ENCODE measurements around the gene CASP10.
A peak's percentile ranks its signal among the peaks of the same experiment; 100 is the strongest.
"Not testable (repeated sequence)": the region's sequence is repeated elsewhere in the genome, so short reads cannot be mapped to it uniquely, and the experiment has no call there.

The CASP10 gene

GRCh38 chr2:201234663-201235135, 51.8 kb downstream of the CASP10 start:
- peak; percentile 42 for DNase-seq

- DNase-seq = peak; percentile 80
Measured at GRCh38 chr2:201235860-201236811, 53.2 kb downstream of the CASP10 start.

- DNase-seq = no peak
Measured at GRCh38 chr2:201237486-201238123, 54.7 kb downstream of the CASP10 start.

- not testable (repeated sequence) for DNase-seq
Measured at GRCh38 chr2:201239167-201239935, 56.4 kb downstream of the CASP10 start.

- DNase-seq = no peak
Measured at GRCh38 chr2:201242571-201243277, 59.8 kb downstream of the CASP10 start.

- no peak for DNase-seq
Measured at GRCh38 chr2:201244829-201245228, 61.9 kb downstream of the CASP10 start.

- no peak for DNase-seq
Measured at GRCh38 chr2:201246280-201246679, 63.3 kb downstream of the CASP10 start.

GRCh38 chr2:201248288-201248844, 65.4 kb downstream of the CASP10 start:
- no peak for DNase-seq

- no peak for DNase-seq
Measured at GRCh38 chr2:201249889-201250288, 66.9 kb downstream of the CASP10 start.

GRCh38 chr2:201250741-201251140, 67.8 kb downstream of the CASP10 start:
- no peak for DNase-seq

GRCh38 chr2:201254081-201254730, 71.3 kb downstream of the CASP10 start:
- peak; percentile 52 for DNase-seq

GRCh38 chr2:201255408-201256033, 72.6 kb downstream of the CASP10 start:
- no peak for DNase-seq

- DNase-seq = peak; percentile 44
Measured at GRCh38 chr2:201256082-201256481, 73.1 kb downstream of the CASP10 start.

- no peak for DNase-seq
Measured at GRCh38 chr2:201257381-201257955, 74.5 kb downstream of the CASP10 start.

GRCh38 chr2:201257956-201258665, 75.2 kb downstream of the CASP10 start:
- DNase-seq = peak; percentile 79

- DNase-seq = no peak
Measured at GRCh38 chr2:201258666-201259615, 76.0 kb downstream of the CASP10 start.

GRCh38 chr2:201260302-201260800, 77.4 kb downstream of the CASP10 start, which contains the start of gene CASP8:
TSS of gene CASP8 (plus strand) at chr2:201260536. CDS start at chr2:201266487, 5,951 bp downstream.
- peak; percentile 26 for DNase-seq

GRCh38 chr2:201261471-201261870, 78.5 kb downstream of the CASP10 start:
- DNase-seq = no peak

Data from fibroblast of skin of back (primary cell).